SK-N-MC (cell line): Measurements from ENCODE around the gene KIF2B.

Experiments used
- EZH2 ChIP-seq: fragments of 200-600 bp; sonication (generic); IDR thresholded peaks from one replicate; pipeline ENCODE4 v1.6.1; 2017; ENCODE audit warnings: antibody characterized with exemption
- FOXP2 ChIP-seq: optimal IDR thresholded peaks from 2 replicates; pipeline ENCODE3; 2011; ENCODE audit warnings: mild to moderate bottlenecking, moderate library complexity; ENCODE audit not compliant: insufficient read depth; ENCODE audit errors: extremely low read length, control extremely low read depth
- POLR2AphosphoS5 ChIP-seq: IDR thresholded peaks from 2 replicates; pipeline ENCODE4 v1.6.1; 2012; ENCODE audit warnings: mild to moderate bottlenecking, low read depth, low read length, borderline replicate concordance

- no peak for TF ChIP-seq POLR2AphosphoS5
- TF ChIP-seq EZH2: no peak
- TF ChIP-seq FOXP2: no peak
These were observed 14.4 kb downstream of the KIF2B start for GRCh38 chr17:53837131-53837530.
